CD4-positive, CD25-positive, alpha-beta regulatory T cell (primary cell): ENCODE results near the gene ZP3. TPM values are rescaled to one million over a fixed set of nuclear protein-coding genes. Genes with fewer than 3 reads are reported as not detected.
"Not testable (repeated sequence)": the region's sequence is repeated elsewhere in the genome, so short reads cannot be mapped to it uniquely, and the experiment has no call there.

ENCODE experiments used
- ATAC-seq, 2 donors: fragments of 150-1000 bp; cut with Tn5 transposase; one replicate each; pipeline ENCODE4 v1.10.0; 2021; ENCODE audit warnings: low read depth in 2 of 2, moderate number of reproducible peaks in 2 of 2, moderate library complexity in 1 of 2
- DNase-seq, 3 donors: peaks; one replicate each; pipeline versions ENCODE4 v3.0.0 to v3.0.0-alpha.2; 2012 to 2022; ENCODE audit warnings: mixed read lengths in 1 of 3
- H3K27ac ChIP-seq: one replicate; pipeline ENCODE4 v1.7.0; 2013; ENCODE audit warnings: mild to moderate bottlenecking, low read length; ENCODE audit not compliant: insufficient read depth, poor library complexity, severe bottlenecking
- H3K27me3 ChIP-seq: one replicate; pipeline ENCODE4 v1.7.0; 2013; ENCODE audit warnings: low read length; ENCODE audit not compliant: control insufficient read depth, insufficient read depth
- H3K36me3 ChIP-seq: one replicate; pipeline ENCODE4 v1.7.0; 2013; ENCODE audit warnings: mild to moderate bottlenecking, low read length, moderate library complexity; ENCODE audit not compliant: control insufficient read depth, insufficient read depth
- H3K4me1 ChIP-seq: 2 replicates; pipeline ENCODE4 v1.7.0; 2013; ENCODE audit warnings: mild to moderate bottlenecking, low read length; ENCODE audit not compliant: insufficient read depth, control insufficient read depth, poor library complexity, severe bottlenecking
- H3K4me3 ChIP-seq: one replicate; pipeline ENCODE4 v1.7.0; 2013; ENCODE audit warnings: low read depth, mild to moderate bottlenecking, low read length, moderate library complexity
- H3K9me3 ChIP-seq, 2 experiments: 1 replicate in 1 of 2; 2 replicates in 1 of 2; pipeline ENCODE4 v1.7.0; 2013; ENCODE audit warnings: low read length in 2 of 2, mild to moderate bottlenecking in 1 of 2, moderate library complexity in 1 of 2; ENCODE audit not compliant: control insufficient read depth in 2 of 2
- H3K27ac Mint-ChIP-seq, 3 donors: one replicate each; pipeline ENCODE4 v1.8.0; 2020 to 2022; ENCODE audit warnings: mild to moderate bottlenecking in 3 of 3, mixed read lengths in 3 of 3, moderate library complexity in 2 of 3
- H3K27me3 Mint-ChIP-seq: one replicate; pipeline ENCODE4 v1.8.0; 2022; ENCODE audit warnings: mild to moderate bottlenecking, mixed read lengths
- H3K36me3 Mint-ChIP-seq: one replicate; pipeline ENCODE4 v1.8.0; 2020; ENCODE audit warnings: mixed read lengths
- H3K4me1 Mint-ChIP-seq, 4 donors: one replicate each; pipeline ENCODE4 v1.8.0; 2020 to 2022; ENCODE audit warnings: mixed read lengths in 4 of 4, mild to moderate bottlenecking in 1 of 4
- H3K4me3 Mint-ChIP-seq, 4 donors: one replicate each; pipeline ENCODE4 v1.8.0; 2020 to 2022; ENCODE audit warnings: mild to moderate bottlenecking in 4 of 4, mixed read lengths in 4 of 4, moderate library complexity in 3 of 4
- H3K9me3 Mint-ChIP-seq, 7 donors: one replicate each; pipeline ENCODE4 v1.8.0; 2020 to 2022; ENCODE audit warnings: mixed read lengths in 7 of 7, mild to moderate bottlenecking in 3 of 7, moderate library complexity in 2 of 7
- polyA plus RNA-seq, 4 donors: library from polyadenylated mRNA; unstranded; fragments of 300-500 nt; fragmentation: Illumina TruSeq; gene quantifications; one replicate each; pipeline ENCODE4 v1.2.3, GENCODE V29; 2021
- total RNA-seq: library from RNA; stranded (reverse); gene quantifications from one replicate; pipeline ENCODE4 v1.2.3, GENCODE V29; 2022

The ZP3 gene
- total and polyA plus RNA-seq, 5 donors from 2014 or later: 1.6 to 4.4 (median 2.6) TPM

GRCh38 chr7:76396864-76397263 lies 27.9 kb upstream of the ZP3 start:
- Histone ChIP-seq H3K9me3 (no peaks in the 10 kb centered on the region), H3K4me3 (peak overlapping the region; percentile 52)
- ATAC-seq: no peak

GRCh38 chr7:76397409-76398183 lies 27.2 kb upstream of the ZP3 start:
- Mint-ChIP-seq H3K27me3 (peaks cover 6% of the 10 kb centered on the region), H3K36me3 (no peaks in the 10 kb centered on the region), H3K27ac (peak overlapping the region in 1 of 3 donors; percentile 65), H3K4me1 (peaks cover 2 to 23% (median 7%) of the 10 kb centered on the region in 4 donors), H3K4me3 (peak overlapping the region; percentile 74 to 86 (median 78)), H3K9me3 (no peaks in the 10 kb centered on the region)
- Histone ChIP-seq H3K27ac (no peak overlapping the region), H3K4me1 (peaks cover 24% of the 10 kb centered on the region), H3K27me3 (no peaks in the 10 kb centered on the region), H3K4me3 (peak overlapping the region; percentile 52), H3K36me3 (no peaks in the 10 kb centered on the region), H3K9me3 (no peaks in the 10 kb centered on the region)
- DNase-seq (peak; percentile 69 to 83 (median 71)), ATAC-seq (peak; percentile 40 to 44)

More at GRCh38 chr7:76396864-76397263, 27.9 kb upstream of the ZP3 start:
- Histone ChIP-seq H3K27me3 (no peaks in the 10 kb centered on the region), H3K36me3 (no peaks in the 10 kb centered on the region), H3K27ac (no peak overlapping the region), H3K4me1 (peaks cover 26% of the 10 kb centered on the region)
- Mint-ChIP-seq H3K27me3 (peaks cover 6% of the 10 kb centered on the region), H3K27ac (no peak overlapping the region), H3K9me3 (no peaks in the 10 kb centered on the region), H3K4me3 (peak overlapping the region in 3 of 4 donors; percentile 35 to 82 (median 73)), H3K4me1 (peaks cover 2 to 30% (median 9%) of the 10 kb centered on the region in 4 donors), H3K36me3 (no peaks in the 10 kb centered on the region)
- no peak for DNase-seq

GRCh38 chr7:76400248-76400647 lies 24.5 kb upstream of the ZP3 start:
- Histone ChIP-seq H3K9me3 (no peaks in the 10 kb centered on the region), H3K4me1 (peaks cover 13% of the 10 kb centered on the region), H3K27ac (no peak overlapping the region), H3K36me3 (no peaks in the 10 kb centered on the region), H3K27me3 (no peaks in the 10 kb centered on the region), H3K4me3 (no peak overlapping the region)
- no peak for DNase-seq
- Mint-ChIP-seq H3K27ac (no peak overlapping the region), H3K27me3 (peaks cover 6% of the 10 kb centered on the region), H3K36me3 (no peaks in the 10 kb centered on the region), H3K4me1 (peaks cover 2 to 13% (median 5%) of the 10 kb centered on the region in 4 donors), H3K9me3 (peaks cover 0 to 2% (median 0%) of the 10 kb centered on the region in 7 donors), H3K4me3 (no peak overlapping the region)
- ATAC-seq: no peak

- not testable (repeated sequence) for H3K4me3 Mint-ChIP-seq, DNase-seq, H3K9me3 Mint-ChIP-seq
Observed at GRCh38 chr7:76403097-76403496, 21.7 kb upstream of the ZP3 start.

GRCh38 chr7:76403780-76404494 lies 20.8 kb upstream of the ZP3 start:
- Histone ChIP-seq H3K4me1 (no peaks in the 10 kb centered on the region), H3K36me3 (no peaks in the 10 kb centered on the region), H3K27me3 (no peaks in the 10 kb centered on the region), H3K9me3 (no peaks in the 10 kb centered on the region), H3K4me3 (no peak overlapping the region), H3K27ac (no peak overlapping the region)
- DNase-seq (no peak), ATAC-seq (no peak)
- Mint-ChIP-seq H3K4me1 (no peaks in the 10 kb centered on the region), H3K9me3 (peaks cover 0 to 2% (median 0%) of the 10 kb centered on the region in 7 donors), H3K4me3 (no peak overlapping the region), H3K27ac (no peak overlapping the region), H3K27me3 (no peaks in the 10 kb centered on the region), H3K36me3 (no peaks in the 10 kb centered on the region)

More at GRCh38 chr7:76403097-76403496, 21.7 kb upstream of the ZP3 start:
- peak overlapping the region in 1 of 3 donors; percentile 11 for H3K27ac Mint-ChIP-seq
- H3K9me3 ChIP-seq, H3K4me1 Mint-ChIP-seq, H3K27me3 ChIP-seq, H3K36me3 Mint-ChIP-seq, H3K4me1 ChIP-seq, H3K27me3 Mint-ChIP-seq, H3K36me3 ChIP-seq, ATAC-seq, H3K4me3 ChIP-seq, H3K27ac ChIP-seq: not testable (repeated sequence)

GRCh38 chr7:76405738-76406137 lies 19.0 kb upstream of the ZP3 start:
- no peak overlapping the region for H3K4me3 ChIP-seq
- DNase-seq (no peak), ATAC-seq (no peak)
- no peaks in the 10 kb centered on the region for H3K27me3 ChIP-seq
- H3K9me3 Mint-ChIP-seq: peaks cover 0 to 2% (median 0%) of the 10 kb centered on the region in 7 donors
- no peaks in the 10 kb centered on the region for H3K9me3 ChIP-seq
- H3K4me3 Mint-ChIP-seq: no peak overlapping the region
- no peaks in the 10 kb centered on the region for H3K27me3 Mint-ChIP-seq
- H3K36me3 Mint-ChIP-seq: no peaks in the 10 kb centered on the region
- H3K27ac ChIP-seq: no peak overlapping the region
- no peaks in the 10 kb centered on the region for H3K4me1 ChIP-seq
- no peaks in the 10 kb centered on the region for H3K36me3 ChIP-seq
- no peak overlapping the region for H3K27ac Mint-ChIP-seq
- H3K4me1 Mint-ChIP-seq: no peaks in the 10 kb centered on the region

- no peaks in the 10 kb centered on the region for H3K27me3 ChIP-seq
- peak overlapping the region in 1 of 3 donors; percentile 43 for H3K27ac Mint-ChIP-seq
- no peak for ATAC-seq
Observed at GRCh38 chr7:76407718-76408117, 17.0 kb upstream of the ZP3 start.

More at GRCh38 chr7:76407718-76408117, 17.0 kb upstream of the ZP3 start:
- Histone ChIP-seq H3K36me3 (no peaks in the 10 kb centered on the region), H3K4me1 (no peaks in the 10 kb centered on the region), H3K4me3 (no peak overlapping the region), H3K9me3 (no peaks in the 10 kb centered on the region), H3K27ac (no peak overlapping the region)
- Mint-ChIP-seq H3K4me1 (no peaks in the 10 kb centered on the region), H3K4me3 (no peak overlapping the region), H3K9me3 (peaks cover 0 to 4% (median 0%) of the 10 kb centered on the region in 7 donors), H3K36me3 (peaks cover 3% of the 10 kb centered on the region), H3K27me3 (peaks cover 6% of the 10 kb centered on the region)
- no peak for DNase-seq
